Measurements from ENCODE around the gene VWA3A. TPM values are rescaled to one million over a fixed set of nuclear protein-coding genes. Genes with fewer than 3 reads are reported as not detected.

Gene VWA3A
- total RNA-seq, 4 donors from 2014 or later = 0.21 to 1.2 (median 0.26) TPM; not detected in 1

DNA sequence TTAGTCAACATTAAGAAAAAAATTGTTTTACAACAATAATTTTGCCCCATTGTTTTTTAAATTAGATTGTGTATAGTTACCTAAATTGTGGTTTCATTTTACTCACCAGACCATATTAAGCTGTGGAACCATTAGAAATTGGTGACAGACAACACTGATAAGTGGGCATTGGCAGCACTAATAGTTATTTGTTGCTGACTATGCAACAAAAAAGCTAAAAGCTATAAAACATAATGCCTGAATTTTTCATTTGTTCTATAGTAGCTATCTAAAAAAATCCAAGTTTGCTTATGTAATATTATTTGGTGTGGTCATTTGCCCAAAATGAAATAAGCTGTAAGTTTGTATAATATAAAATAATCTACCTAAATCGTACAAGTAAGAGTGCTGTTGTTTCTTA is 13.7 kb upstream of the VWA3A start:
- TF ChIP-seq POLR2AphosphoS5 (IDR thresholded peaks at IDR 0.05) (no peak), POLR2A (IDR thresholded peaks at IDR 0.05) (no peak), EP300 (IDR thresholded peaks at IDR 0.05) (no peak)
- TF ChIP-seq, protein P1, sequence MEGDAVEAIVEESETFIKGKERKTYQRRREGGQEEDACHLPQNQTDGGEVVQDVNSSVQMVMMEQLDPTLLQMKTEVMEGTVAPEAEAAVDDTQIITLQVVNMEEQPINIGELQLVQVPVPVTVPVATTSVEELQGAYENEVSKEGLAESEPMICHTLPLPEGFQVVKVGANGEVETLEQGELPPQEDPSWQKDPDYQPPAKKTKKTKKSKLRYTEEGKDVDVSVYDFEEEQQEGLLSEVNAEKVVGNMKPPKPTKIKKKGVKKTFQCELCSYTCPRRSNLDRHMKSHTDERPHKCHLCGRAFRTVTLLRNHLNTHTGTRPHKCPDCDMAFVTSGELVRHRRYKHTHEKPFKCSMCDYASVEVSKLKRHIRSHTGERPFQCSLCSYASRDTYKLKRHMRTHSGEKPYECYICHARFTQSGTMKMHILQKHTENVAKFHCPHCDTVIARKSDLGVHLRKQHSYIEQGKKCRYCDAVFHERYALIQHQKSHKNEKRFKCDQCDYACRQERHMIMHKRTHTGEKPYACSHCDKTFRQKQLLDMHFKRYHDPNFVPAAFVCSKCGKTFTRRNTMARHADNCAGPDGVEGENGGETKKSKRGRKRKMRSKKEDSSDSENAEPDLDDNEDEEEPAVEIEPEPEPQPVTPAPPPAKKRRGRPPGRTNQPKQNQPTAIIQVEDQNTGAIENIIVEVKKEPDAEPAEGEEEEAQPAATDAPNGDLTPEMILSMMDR (IDR thresholded peaks at IDR 0.05) = no peak
- 83% methylated on average over 1 of the region's 1 CpG for WGBS
- H3K4me3 ChIP-seq = no peak overlapping the region
- H3K27me3 ChIP-seq = no peaks in the 10 kb centered on the region
- H3K9me3 ChIP-seq = no peaks in the 10 kb centered on the region
- DNase-seq (ENCODE audit: low spot score in 2 of 2) = no peak
- peaks cover 1% of the 10 kb centered on the region for H3K4me1 ChIP-seq
- H3K36me3 ChIP-seq = peaks cover 9% of the 10 kb centered on the region
- no peak overlapping the region for H3K27ac ChIP-seq

DNA sequence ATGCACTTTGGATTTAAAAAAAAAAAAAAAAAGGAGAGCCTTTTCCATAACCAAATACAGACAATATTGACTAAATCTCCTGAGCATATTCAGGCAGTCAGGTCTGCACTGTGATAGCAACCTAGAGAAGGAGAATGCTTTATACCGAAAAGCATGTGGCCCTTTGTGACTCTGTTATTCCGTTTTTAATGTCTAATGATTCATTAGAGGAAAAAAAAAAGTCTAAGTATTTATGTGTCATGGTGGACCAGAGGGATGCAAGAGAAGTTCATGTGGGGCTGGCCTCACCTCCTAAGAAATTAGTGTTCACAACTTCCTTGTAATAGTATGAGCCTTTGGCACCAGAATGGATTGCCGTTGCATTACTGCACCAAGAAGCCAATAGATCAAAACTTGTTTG is 11.3 kb upstream of the VWA3A start:
- H3K4me3 ChIP-seq = no peak overlapping the region
- TF ChIP-seq, protein P1 (IDR thresholded peaks at IDR 0.05) = no peak
- TF ChIP-seq POLR2A (IDR thresholded peaks at IDR 0.05) (no peak), EP300 (IDR thresholded peaks at IDR 0.05) (no peak), POLR2AphosphoS5 (IDR thresholded peaks at IDR 0.05) (no peak)
- H3K27me3 ChIP-seq = no peaks in the 10 kb centered on the region
- WGBS = 84% methylated on average over 3 of the region's 3 CpGs
- H3K27ac ChIP-seq = no peak overlapping the region
- DNase-seq (ENCODE audit: low spot score in 2 of 2) = no peak
- H3K36me3 ChIP-seq = peaks cover 16% of the 10 kb centered on the region
- no peaks in the 10 kb centered on the region for H3K9me3 ChIP-seq
- no peaks in the 10 kb centered on the region for H3K4me1 ChIP-seq

DNA sequence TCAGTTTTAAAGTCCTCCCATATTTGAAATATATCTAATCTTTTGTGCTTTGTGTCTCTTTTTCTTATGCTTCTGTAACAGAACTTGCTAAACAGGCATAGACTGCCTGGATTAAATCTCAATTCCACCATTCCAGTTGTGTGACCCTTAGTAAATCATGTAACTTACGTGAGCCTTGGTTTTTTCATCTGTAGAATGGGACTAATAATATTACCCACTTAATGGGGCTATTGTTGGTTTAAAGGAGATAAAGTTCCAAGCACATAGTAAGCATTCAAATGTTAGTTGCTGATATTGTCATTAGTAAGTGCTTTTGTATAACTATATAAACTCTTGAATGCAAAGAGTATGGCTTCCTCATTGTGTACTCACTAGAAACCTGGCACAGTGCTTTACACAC is 5.9 kb upstream of the VWA3A start:
- H3K27ac ChIP-seq = no peak overlapping the region
- no peak for TF ChIP-seq POLR2AphosphoS5 (IDR thresholded peaks at IDR 0.05)
- TF ChIP-seq EP300 (IDR thresholded peaks at IDR 0.05) = no peak
- TF ChIP-seq, protein P1 (IDR thresholded peaks at IDR 0.05) = no peak
- no peak for TF ChIP-seq POLR2A (IDR thresholded peaks at IDR 0.05)
- H3K4me1 ChIP-seq = no peaks in the 10 kb centered on the region
- H3K4me3 ChIP-seq = no peak overlapping the region
- H3K27me3 ChIP-seq = no peaks in the 10 kb centered on the region
- no peaks in the 10 kb centered on the region for H3K9me3 ChIP-seq
- DNase-seq (ENCODE audit: low spot score in 2 of 2) = no peak
- 97% methylated on average over 1 of the region's 1 CpG for WGBS
- H3K36me3 ChIP-seq = peaks cover 7% of the 10 kb centered on the region

DNA sequence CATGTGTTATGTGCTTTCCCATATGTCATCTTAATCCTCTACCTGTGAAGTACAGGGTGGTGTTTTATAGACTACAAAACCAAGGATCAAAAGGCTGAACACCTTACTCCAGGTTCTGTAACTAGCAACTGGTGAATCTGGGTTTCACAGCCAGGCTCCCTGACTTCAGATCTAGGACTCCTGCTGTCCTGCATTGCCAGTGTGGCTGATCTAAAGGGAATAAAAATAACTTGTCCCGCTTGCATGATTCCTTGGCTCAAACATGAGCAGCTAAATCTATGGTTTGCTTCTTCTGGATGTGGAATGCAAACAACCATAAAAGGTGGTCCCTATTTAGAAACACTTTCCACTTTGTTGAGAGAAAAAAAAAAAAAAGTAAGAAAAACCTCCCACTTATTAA is 3.7 kb upstream of the VWA3A start:
- WGBS = 89% methylated on average over 1 of the region's 1 CpG

DNA sequence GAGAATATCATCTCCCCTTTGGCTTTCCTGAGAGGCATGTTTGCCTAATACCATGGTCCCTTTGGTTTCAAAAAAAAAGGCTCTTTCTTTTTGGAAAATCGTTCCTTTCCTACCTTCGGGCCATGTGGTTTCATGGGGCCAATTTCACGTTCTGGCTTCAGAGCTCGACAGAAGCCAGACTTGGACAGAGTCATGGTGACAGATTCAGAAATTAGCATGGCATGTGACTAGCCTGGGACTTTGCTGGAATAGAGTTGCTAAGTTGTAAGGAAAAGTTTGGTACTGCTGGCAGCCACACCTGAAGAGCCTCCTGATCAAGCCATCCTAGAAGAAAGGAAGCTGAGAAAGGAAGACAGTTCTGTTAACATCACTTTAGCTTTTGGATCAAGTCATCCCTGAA is 2.4 kb upstream of the VWA3A start:
- Histone ChIP-seq H3K4me3 (no peak overlapping the region), H3K27ac (no peak overlapping the region), H3K4me1 (no peaks in the 10 kb centered on the region), H3K27me3 (no peaks in the 10 kb centered on the region), H3K9me3 (no peaks in the 10 kb centered on the region), H3K36me3 (peaks cover 3% of the 10 kb centered on the region)
- 71% methylated on average over 4 of the region's 4 CpGs for WGBS
- no peak for DNase-seq (ENCODE audit: low spot score in 2 of 2)
- TF ChIP-seq, protein P1 (IDR thresholded peaks at IDR 0.05) = no peak
- TF ChIP-seq POLR2AphosphoS5 (IDR thresholded peaks at IDR 0.05) = no peak
- no peak for TF ChIP-seq EP300 (IDR thresholded peaks at IDR 0.05)
- no peak for TF ChIP-seq POLR2A (IDR thresholded peaks at IDR 0.05)

More for the DNA sequence above, 3.7 kb upstream of the VWA3A start:
- Histone ChIP-seq H3K4me1 (no peaks in the 10 kb centered on the region), H3K27ac (no peak overlapping the region), H3K4me3 (no peak overlapping the region), H3K27me3 (no peaks in the 10 kb centered on the region), H3K9me3 (no peaks in the 10 kb centered on the region), H3K36me3 (peaks cover 7% of the 10 kb centered on the region)
- DNase-seq (ENCODE audit: low spot score in 2 of 2) = no peak
- no peak for TF ChIP-seq POLR2AphosphoS5 (IDR thresholded peaks at IDR 0.05)
- TF ChIP-seq EP300 (IDR thresholded peaks at IDR 0.05) = no peak
- TF ChIP-seq POLR2A (IDR thresholded peaks at IDR 0.05) = no peak
- TF ChIP-seq, protein P1 (IDR thresholded peaks at IDR 0.05) = no peak

Data from suprapubic skin (tissue), 4 donors.